Lower lobe of right lung (tissue), 2 donors: Measurements from ENCODE around the gene AKR1B1. TPM values are rescaled to one million over a fixed set of nuclear protein-coding genes. Genes with fewer than 3 reads are reported as not detected.
A peak's percentile ranks its signal among the peaks of the same experiment; 100 is the strongest.

Experiments used
- ATAC-seq, 2 donors: fragments of 200-7000 bp; cut with Tn5 transposase; one replicate each; pipeline ENCODE4 v1.9.1; 2020 to 2022; ENCODE audit warnings: mild to moderate bottlenecking in 2 of 2, moderate library complexity in 2 of 2
- DNase-seq: peaks from one replicate; pipeline ENCODE4 v3.0.0-alpha.2; 2020
- H3K27ac ChIP-seq: fragments of 200-600 bp; one replicate; pipeline ENCODE4 v1.8.0; 2022
- H3K27me3 ChIP-seq: fragments of 200-600 bp; one replicate; pipeline ENCODE4 v1.8.0; 2022; ENCODE audit warnings: low read depth
- H3K36me3 ChIP-seq: fragments of 200-600 bp; one replicate; pipeline ENCODE4 v1.8.0; 2022; ENCODE audit warnings: mild to moderate bottlenecking
- H3K4me1 ChIP-seq: fragments of 200-600 bp; one replicate; pipeline ENCODE4 v1.8.0; 2022
- H3K4me3 ChIP-seq: fragments of 200-600 bp; one replicate; pipeline ENCODE4 v1.8.0; 2022; ENCODE audit warnings: mild to moderate bottlenecking
- H3K9me3 ChIP-seq: fragments of 200-600 bp; one replicate; pipeline ENCODE4 v1.8.0; 2022
- intact Hi-C: fragments of 100-400 bp; cut with DNase I; formaldehyde crosslinking; loops from one replicate; pipeline ENCODE4 v1.11.0; 2022
- total RNA-seq: library from RNA; stranded (reverse); fragmentation: NEBNext Ultra II Directional; extraction: Animal tissue kit (Norgen Biotek cat#: 25700); gene quantifications from one replicate; pipeline ENCODE4 v1.2.1, GENCODE V29; 2021
- TF ChIP-seq, protein P1 (sequence below): fragments of 200-600 bp; IDR thresholded peaks from one replicate; pipeline ENCODE4 v1.8.0; 2022; ENCODE audit warnings: antibody characterized with exemption, mild to moderate bottlenecking
- donor health status: DM: no; HTN: yes; CAD: no; lungs with severe emphysema.

Gene AKR1B1
- total RNA-seq, 1 donor from 2014 or later = 109 TPM

- Histone ChIP-seq H3K9me3 (no peaks in the 10 kb centered on the region), H3K4me1 (peaks cover 34% of the 10 kb centered on the region), H3K27ac (peak overlapping the region; percentile 59), H3K36me3 (peaks cover 22% of the 10 kb centered on the region), H3K27me3 (peaks cover under 1% of the 10 kb centered on the region), H3K4me3 (no peak overlapping the region)
- ATAC-seq (no peak), DNase-seq (no peak)
- intact Hi-C loops = no loop called here
- TF ChIP-seq, protein P1, sequence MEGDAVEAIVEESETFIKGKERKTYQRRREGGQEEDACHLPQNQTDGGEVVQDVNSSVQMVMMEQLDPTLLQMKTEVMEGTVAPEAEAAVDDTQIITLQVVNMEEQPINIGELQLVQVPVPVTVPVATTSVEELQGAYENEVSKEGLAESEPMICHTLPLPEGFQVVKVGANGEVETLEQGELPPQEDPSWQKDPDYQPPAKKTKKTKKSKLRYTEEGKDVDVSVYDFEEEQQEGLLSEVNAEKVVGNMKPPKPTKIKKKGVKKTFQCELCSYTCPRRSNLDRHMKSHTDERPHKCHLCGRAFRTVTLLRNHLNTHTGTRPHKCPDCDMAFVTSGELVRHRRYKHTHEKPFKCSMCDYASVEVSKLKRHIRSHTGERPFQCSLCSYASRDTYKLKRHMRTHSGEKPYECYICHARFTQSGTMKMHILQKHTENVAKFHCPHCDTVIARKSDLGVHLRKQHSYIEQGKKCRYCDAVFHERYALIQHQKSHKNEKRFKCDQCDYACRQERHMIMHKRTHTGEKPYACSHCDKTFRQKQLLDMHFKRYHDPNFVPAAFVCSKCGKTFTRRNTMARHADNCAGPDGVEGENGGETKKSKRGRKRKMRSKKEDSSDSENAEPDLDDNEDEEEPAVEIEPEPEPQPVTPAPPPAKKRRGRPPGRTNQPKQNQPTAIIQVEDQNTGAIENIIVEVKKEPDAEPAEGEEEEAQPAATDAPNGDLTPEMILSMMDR = no peak
Observed at GRCh38 chr7:134454277-134454676, 4.6 kb downstream of the AKR1B1 start.

- no peaks in the 10 kb centered on the region for H3K27me3 ChIP-seq
- ATAC-seq (no peak), DNase-seq (no peak)
- peaks cover 28% of the 10 kb centered on the region for H3K36me3 ChIP-seq
- H3K4me1 ChIP-seq = peaks cover 32% of the 10 kb centered on the region
- no peak overlapping the region for H3K4me3 ChIP-seq
- intact Hi-C loops = no loop called here
- H3K27ac ChIP-seq = peak overlapping the region; percentile 59
- no peaks in the 10 kb centered on the region for H3K9me3 ChIP-seq
- TF ChIP-seq, protein P1 = no peak
Observed at GRCh38 chr7:134453518-134453917, 5.4 kb downstream of the AKR1B1 start.

GRCh38 chr7:134452991-134453473 is 5.9 kb downstream of the AKR1B1 start:
- TF ChIP-seq, protein P1 = no peak
- H3K27ac ChIP-seq = peak overlapping the region; percentile 37
- intact Hi-C loops = no loop called here
- DNase-seq (no peak), ATAC-seq (no peak)
- peaks cover 32% of the 10 kb centered on the region for H3K4me1 ChIP-seq
- H3K9me3 ChIP-seq = no peaks in the 10 kb centered on the region
- peaks cover 33% of the 10 kb centered on the region for H3K36me3 ChIP-seq
- no peak overlapping the region for H3K4me3 ChIP-seq
- H3K27me3 ChIP-seq = no peaks in the 10 kb centered on the region

DNA sequence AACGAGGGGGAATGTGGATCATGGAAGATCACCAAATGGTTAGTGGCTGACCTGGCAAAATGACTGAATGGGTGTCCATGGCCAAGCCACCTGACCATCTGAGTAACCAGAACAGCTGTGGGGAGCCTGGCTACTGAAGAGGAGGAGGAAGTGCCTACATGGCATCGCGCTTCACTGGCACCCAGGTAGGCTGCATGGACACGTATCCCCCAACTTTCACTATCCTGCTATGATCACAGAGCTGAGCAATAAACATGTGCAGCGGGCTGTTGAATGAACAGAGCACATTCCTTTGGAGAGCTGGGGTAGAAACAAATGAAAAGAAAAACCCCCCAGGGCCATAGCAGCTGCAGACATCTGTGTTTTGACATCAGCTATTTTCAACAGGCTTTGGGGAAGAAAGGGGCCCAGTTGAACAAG is 6.5 kb downstream of the AKR1B1 start:
- Histone ChIP-seq H3K4me3 (no peak overlapping the region), H3K27me3 (no peaks in the 10 kb centered on the region), H3K9me3 (no peaks in the 10 kb centered on the region), H3K4me1 (peaks cover 26% of the 10 kb centered on the region), H3K36me3 (peaks cover 39% of the 10 kb centered on the region), H3K27ac (no peak overlapping the region)
- ATAC-seq (no peak), DNase-seq (no peak)
- intact Hi-C loops = no loop called here
- TF ChIP-seq, protein P1 = no peak

DNA sequence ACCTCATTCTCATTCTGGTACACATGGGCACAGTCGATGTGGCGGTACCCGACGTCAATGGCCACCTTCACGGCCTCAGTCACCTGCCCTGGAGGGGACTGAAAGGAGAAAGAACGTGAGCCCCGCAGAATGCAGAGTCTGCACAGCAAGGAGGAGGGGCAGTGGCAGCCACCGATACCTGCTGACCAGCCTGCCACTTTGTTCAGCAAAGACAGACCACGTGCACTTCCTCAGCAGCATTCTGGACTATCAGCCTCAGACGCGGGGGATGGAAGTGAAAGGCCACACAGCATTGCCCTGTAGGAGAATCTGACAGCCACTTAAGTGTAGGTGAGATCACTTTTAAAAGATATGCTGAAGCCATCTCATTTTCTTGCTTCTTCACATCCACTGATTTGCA is 7.2 kb downstream of the AKR1B1 start:
- Histone ChIP-seq H3K27ac (no peak overlapping the region), H3K4me1 (peaks cover 24% of the 10 kb centered on the region), H3K27me3 (no peaks in the 10 kb centered on the region), H3K36me3 (peaks cover 47% of the 10 kb centered on the region), H3K4me3 (no peak overlapping the region), H3K9me3 (no peaks in the 10 kb centered on the region)
- DNase-seq = no peak
- intact Hi-C loops = no loop called here
- ATAC-seq = peak in 1 of 2 donors; percentile 37
- TF ChIP-seq, protein P1 = no peak
